OCI-LY1 (cell line): ENCODE results near the gene CASZ1.

Experiments used
- H2AFZ ChIP-seq: fragments of 200-600 bp; sonication (generic), shearing (Covaris generic); 2 replicates; pipeline ENCODE4 v1.6.0; 2014; ENCODE audit warnings: antibody characterized with exemption, mild to moderate bottlenecking, low read length
- H3F3A ChIP-seq: fragments of 200-600 bp; sonication (generic), shearing (Covaris generic); 2 replicates; pipeline ENCODE4 v1.6.0; 2014; ENCODE audit warnings: mild to moderate bottlenecking, antibody characterized with exemption, low read length, moderate library complexity; ENCODE audit not compliant: insufficient read depth
- H3K27ac ChIP-seq: fragments of 200-600 bp; sonication (generic); 2 replicates; pipeline ENCODE4 v1.5.1; 2014; ENCODE audit warnings: low read length, mixed run types, mild to moderate bottlenecking, low read depth; ENCODE audit not compliant: poor library complexity, severe bottlenecking
- H3K27me3 ChIP-seq: fragments of 200-600 bp; sonication (generic); 2 replicates; pipeline ENCODE4 v1.6.0; 2014; ENCODE audit warnings: antibody characterized with exemption, mild to moderate bottlenecking, low read length, moderate library complexity; ENCODE audit not compliant: insufficient read depth
- H3K36me3 ChIP-seq: fragments of 200-600 bp; sonication (generic); 2 replicates; pipeline ENCODE4 v1.6.1; 2014; ENCODE audit warnings: mild to moderate bottlenecking, antibody characterized with exemption, low read length, moderate library complexity, mixed read lengths; ENCODE audit not compliant: insufficient read depth
- H3K4me1 ChIP-seq: fragments of 200-600 bp; sonication (generic); 2 replicates; pipeline ENCODE4 v1.5.1; 2014; ENCODE audit warnings: mild to moderate bottlenecking, low read length, moderate library complexity; ENCODE audit not compliant: insufficient read depth, severe bottlenecking
- H3K4me2 ChIP-seq: fragments of 200-600 bp; sonication (generic), shearing (Covaris generic); 2 replicates; pipeline ENCODE4 v1.6.1; 2014; ENCODE audit warnings: low read length
- H3K4me3 ChIP-seq: fragments of 200-600 bp; sonication (generic); 2 replicates; pipeline ENCODE4 v1.5.1; 2014; ENCODE audit warnings: low read length, low read depth, mild to moderate bottlenecking, mixed read lengths; ENCODE audit not compliant: poor library complexity, severe bottlenecking
- H3K79me2 ChIP-seq: fragments of 200-600 bp; shearing (Covaris generic); 2 replicates; pipeline ENCODE4 v1.6.1; 2016; ENCODE audit warnings: mixed run types, low read length, mixed read lengths; ENCODE audit not compliant: insufficient read depth
- H3K9ac ChIP-seq: fragments of 200-600 bp; sonication (generic), shearing (Covaris generic); 2 replicates; pipeline ENCODE4 v1.6.1; 2014; ENCODE audit warnings: mild to moderate bottlenecking, low read length, mixed read lengths
- H3K9me2 ChIP-seq: fragments of 200-600 bp; sonication (generic), shearing (Covaris generic); 2 replicates; pipeline ENCODE4 v1.6.1; 2014; ENCODE audit warnings: low read depth, mild to moderate bottlenecking, low read length, mixed read lengths
- H3K9me3 ChIP-seq: fragments of 200-600 bp; shearing (Covaris generic); 2 replicates; pipeline ENCODE4 v1.6.1; 2014; ENCODE audit warnings: low read length, mixed read lengths
- H4K20me1 ChIP-seq: fragments of 200-600 bp; sonication (generic), shearing (Covaris generic); 2 replicates; pipeline ENCODE4 v1.6.0; 2016; ENCODE audit warnings: mild to moderate bottlenecking, low read length; ENCODE audit not compliant: insufficient read depth
- EZH2 ChIP-seq: fragments of 200-600 bp; sonication (generic), shearing (Covaris generic); IDR thresholded peaks from 2 replicates; pipeline ENCODE4 v1.8.0; 2017; ENCODE audit warnings: borderline replicate concordance, mixed run types, mild to moderate bottlenecking, antibody characterized with exemption, low read length, moderate library complexity, mixed read lengths
- TF ChIP-seq, protein P1 (sequence below): fragments of 200-600 bp; sonication (generic), shearing (Covaris generic); IDR thresholded peaks from 2 replicates; pipeline ENCODE4 v1.5.1; 2017; ENCODE audit warnings: mild to moderate bottlenecking, antibody characterized with exemption, low read length, moderate library complexity, mixed read lengths

Gene CASZ1

DNA sequence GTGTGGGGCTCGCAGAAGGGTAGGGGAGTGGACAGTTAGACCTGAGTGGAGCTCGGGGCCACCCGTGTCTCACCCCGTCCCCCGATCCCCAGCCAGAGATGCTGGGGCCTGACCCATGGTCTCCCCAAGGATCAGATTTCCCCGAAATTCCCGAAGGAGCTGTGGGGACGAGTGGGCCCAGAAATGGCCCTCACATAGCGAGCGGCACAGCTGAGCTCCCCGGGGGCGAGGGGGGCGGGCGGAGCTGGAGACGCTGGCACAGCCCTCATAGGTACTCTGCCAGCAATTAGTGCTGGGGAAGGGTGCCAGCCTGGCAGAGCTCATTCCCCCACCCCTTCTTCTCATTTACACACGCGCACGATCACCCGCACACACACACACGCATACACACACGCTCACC, 9.2 kb downstream of the CASZ1 start:
- H3K36me3 ChIP-seq, result no peaks in the 10 kb centered on the region
- H3K4me2 ChIP-seq, result no peak overlapping the region
- H3K4me3 ChIP-seq, result no peak overlapping the region
- H2AFZ ChIP-seq, result no peak overlapping the region
- H3K9me3 ChIP-seq, result no peaks in the 10 kb centered on the region
- no peak for TF ChIP-seq EZH2
- TF ChIP-seq, protein P1, sequence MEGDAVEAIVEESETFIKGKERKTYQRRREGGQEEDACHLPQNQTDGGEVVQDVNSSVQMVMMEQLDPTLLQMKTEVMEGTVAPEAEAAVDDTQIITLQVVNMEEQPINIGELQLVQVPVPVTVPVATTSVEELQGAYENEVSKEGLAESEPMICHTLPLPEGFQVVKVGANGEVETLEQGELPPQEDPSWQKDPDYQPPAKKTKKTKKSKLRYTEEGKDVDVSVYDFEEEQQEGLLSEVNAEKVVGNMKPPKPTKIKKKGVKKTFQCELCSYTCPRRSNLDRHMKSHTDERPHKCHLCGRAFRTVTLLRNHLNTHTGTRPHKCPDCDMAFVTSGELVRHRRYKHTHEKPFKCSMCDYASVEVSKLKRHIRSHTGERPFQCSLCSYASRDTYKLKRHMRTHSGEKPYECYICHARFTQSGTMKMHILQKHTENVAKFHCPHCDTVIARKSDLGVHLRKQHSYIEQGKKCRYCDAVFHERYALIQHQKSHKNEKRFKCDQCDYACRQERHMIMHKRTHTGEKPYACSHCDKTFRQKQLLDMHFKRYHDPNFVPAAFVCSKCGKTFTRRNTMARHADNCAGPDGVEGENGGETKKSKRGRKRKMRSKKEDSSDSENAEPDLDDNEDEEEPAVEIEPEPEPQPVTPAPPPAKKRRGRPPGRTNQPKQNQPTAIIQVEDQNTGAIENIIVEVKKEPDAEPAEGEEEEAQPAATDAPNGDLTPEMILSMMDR, result no peak
- H3K27ac ChIP-seq, result no peak overlapping the region
- no peak overlapping the region for H3K9ac ChIP-seq
- no peaks in the 10 kb centered on the region for H3F3A ChIP-seq
- no peaks in the 10 kb centered on the region for H3K4me1 ChIP-seq
- no peaks in the 10 kb centered on the region for H4K20me1 ChIP-seq
- no peaks in the 10 kb centered on the region for H3K79me2 ChIP-seq
- no peaks in the 10 kb centered on the region for H3K9me2 ChIP-seq
- no peaks in the 10 kb centered on the region; the same call in 1 of the 2 replicates for H3K27me3 ChIP-seq

DNA sequence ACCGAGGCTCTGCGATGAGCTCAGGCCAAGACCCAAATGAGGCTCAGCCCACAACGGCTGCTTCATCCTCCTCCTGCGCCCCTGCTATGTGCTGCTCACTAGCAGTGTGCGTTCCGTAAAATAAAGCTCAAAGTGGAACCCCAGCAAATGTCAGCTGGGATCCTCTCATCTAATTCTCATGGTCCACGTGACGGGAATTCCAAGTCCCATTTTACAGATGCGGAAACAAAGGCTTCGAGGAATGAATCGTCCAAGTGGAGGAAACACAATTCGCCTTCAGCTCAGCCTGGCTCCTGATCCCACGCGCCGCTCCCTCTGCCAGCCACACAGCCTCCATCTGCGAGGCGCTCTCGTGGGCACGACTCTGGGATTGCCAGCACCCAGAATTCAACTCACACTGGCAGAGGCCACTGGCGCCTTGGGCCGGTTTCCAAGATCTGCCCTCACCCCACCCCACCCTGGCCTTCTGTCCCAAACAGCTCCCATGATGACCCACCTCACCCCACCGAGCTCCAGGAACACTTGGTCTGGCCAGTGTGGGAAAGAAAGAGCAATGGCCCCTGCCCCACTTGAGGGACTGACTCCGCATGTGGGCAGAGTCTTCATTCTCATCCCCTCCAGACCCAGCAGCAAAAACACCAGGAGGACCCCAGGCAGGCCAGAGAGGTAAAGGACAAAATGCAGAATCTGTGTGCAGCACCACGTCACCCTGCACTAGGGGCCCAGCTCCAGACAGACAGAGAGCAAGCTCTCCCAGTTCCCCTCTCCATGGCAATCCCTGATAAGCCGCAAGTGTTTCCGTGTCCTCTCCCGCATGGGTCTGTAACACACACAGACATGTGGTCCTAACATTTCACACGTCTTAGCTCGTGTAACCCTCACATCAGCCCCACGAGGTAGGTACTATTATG, 10.5 kb downstream of the CASZ1 start:
- Histone ChIP-seq H3K9me2 (no peaks in the 10 kb centered on the region), H3K9ac (no peak overlapping the region), H2AFZ (no peak overlapping the region), H3K36me3 (no peaks in the 10 kb centered on the region), H3K27ac (no peak overlapping the region), H3K79me2 (no peaks in the 10 kb centered on the region), H4K20me1 (no peaks in the 10 kb centered on the region), H3F3A (no peaks in the 10 kb centered on the region), H3K4me3 (no peak overlapping the region), H3K4me2 (no peak overlapping the region), H3K4me1 (no peaks in the 10 kb centered on the region), H3K27me3 (no peaks in the 10 kb centered on the region), H3K9me3 (no peaks in the 10 kb centered on the region)
- TF ChIP-seq EZH2, result no peak
- TF ChIP-seq, protein P1, result no peak

DNA sequence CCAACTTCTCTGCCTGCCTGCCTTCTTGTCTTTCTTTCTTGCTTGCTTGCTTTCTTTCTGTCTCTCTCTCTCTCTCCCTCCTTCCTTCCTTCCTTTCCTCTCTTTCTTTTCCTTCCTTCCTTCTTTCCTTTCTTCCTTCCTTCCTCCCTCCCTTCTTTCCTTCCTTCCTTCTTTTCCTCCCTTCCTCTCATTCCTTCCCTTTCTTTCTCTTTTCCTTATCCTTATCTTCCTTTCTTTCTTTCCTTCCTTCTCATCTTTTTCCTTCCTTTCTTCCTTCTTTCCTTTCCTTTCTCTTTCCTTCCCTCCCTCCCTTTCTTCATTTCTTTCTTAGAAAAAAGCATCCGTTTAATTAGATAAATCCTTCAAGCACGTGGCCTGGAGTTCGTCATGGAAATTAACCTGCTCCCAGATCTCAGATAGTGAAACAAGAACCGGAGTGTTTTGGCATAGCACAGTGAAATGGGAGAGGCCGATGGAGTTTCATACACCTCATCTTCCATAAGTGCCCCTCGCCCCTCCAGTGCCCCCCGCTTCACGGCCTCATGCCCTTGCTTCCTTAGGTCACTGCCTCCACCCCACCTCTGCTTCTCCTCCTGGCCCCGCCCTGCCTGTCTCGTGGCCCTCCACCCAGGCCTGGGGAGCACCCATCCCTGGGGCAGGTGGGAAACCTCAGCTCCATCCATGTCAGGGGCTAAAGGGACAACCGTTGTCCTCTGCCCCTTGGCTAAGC, 11.3 kb downstream of the CASZ1 start:
- no peaks in the 10 kb centered on the region for H3K36me3 ChIP-seq
- no peaks in the 10 kb centered on the region for H3F3A ChIP-seq
- no peak overlapping the region for H2AFZ ChIP-seq
- no peak for TF ChIP-seq EZH2
- TF ChIP-seq, protein P1, result no peak
- no peak overlapping the region for H3K27ac ChIP-seq
- no peaks in the 10 kb centered on the region for H3K4me1 ChIP-seq
- no peaks in the 10 kb centered on the region for H3K27me3 ChIP-seq
- no peaks in the 10 kb centered on the region for H3K9me2 ChIP-seq
- no peak overlapping the region for H3K4me2 ChIP-seq
- no peak overlapping the region for H3K4me3 ChIP-seq
- no peak overlapping the region for H3K9ac ChIP-seq
- H3K79me2 ChIP-seq, result no peaks in the 10 kb centered on the region
- no peaks in the 10 kb centered on the region for H3K9me3 ChIP-seq
- H4K20me1 ChIP-seq, result no peaks in the 10 kb centered on the region
